VCaP (cell line): Measurements from ENCODE around the gene GTSE1.
"Not testable (repeated sequence)": the region's sequence is repeated elsewhere in the genome, so short reads cannot be mapped to it uniquely, and the experiment has no call there.

Experiments
- H3K27ac ChIP-seq: fragments of 450-650 bp; 2 replicates; pipeline ENCODE4 v1.5.1; 2017
- CTCF ChIP-seq: fragments of 450-650 bp; conservative IDR thresholded peaks from 2 replicates; pipeline ENCODE4 v1.5.1; 2017; ENCODE audit warnings: mild to moderate bottlenecking, moderate library complexity

The GTSE1 gene

DNA sequence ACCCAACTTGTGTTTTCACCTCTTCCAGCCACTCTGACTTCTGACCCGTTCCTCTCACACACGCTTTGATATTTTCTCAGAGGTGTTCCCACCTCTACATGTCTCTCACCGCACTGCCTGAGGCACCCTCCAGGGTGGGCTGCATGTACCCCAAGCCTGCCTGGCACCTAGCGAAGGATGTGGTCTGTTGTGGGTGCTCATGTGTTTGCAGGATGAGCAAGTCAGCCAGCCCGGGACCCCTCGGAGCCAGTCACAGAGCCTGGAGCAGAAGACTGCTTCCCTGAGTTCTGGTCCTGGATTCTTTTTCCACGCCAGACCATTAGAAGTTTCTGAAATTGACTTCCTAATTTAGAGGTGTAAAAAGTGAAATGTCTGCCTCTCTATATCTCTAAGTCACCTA, 3.8 kb downstream of the GTSE1 start:
- no peak overlapping the region for H3K27ac ChIP-seq
- TF ChIP-seq CTCF, result no peak

DNA sequence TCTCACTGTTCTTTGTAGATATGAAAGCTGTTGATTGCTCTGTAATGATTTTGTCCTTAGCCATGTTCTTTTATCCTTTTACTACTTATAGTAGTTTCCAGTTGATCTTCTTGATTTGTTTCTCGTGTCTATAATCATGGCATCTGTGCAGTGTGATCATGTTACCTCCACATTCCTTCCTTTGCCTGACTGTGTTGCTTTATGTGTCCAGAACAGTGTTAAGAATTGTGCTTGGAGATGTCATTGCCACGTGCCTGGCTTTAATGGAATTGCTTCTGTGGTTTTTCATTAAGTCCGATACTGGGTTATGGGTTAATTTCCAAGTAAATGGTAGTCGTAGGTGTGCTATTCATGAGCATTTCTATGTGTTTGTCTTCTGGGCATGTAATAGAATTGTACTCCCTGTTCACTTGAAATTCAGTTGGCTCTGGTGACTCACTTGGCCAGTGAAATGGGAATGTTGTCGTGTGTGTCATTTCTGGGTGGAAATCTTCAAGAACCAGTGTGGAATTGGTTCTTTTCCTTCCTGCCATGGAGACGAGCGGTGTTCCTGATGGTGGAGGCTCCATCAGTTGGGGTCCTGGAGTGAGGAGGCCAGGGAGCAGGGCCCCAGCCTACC, 6.8 kb downstream of the GTSE1 start:
- no peak for TF ChIP-seq CTCF
- no peak overlapping the region for H3K27ac ChIP-seq

DNA sequence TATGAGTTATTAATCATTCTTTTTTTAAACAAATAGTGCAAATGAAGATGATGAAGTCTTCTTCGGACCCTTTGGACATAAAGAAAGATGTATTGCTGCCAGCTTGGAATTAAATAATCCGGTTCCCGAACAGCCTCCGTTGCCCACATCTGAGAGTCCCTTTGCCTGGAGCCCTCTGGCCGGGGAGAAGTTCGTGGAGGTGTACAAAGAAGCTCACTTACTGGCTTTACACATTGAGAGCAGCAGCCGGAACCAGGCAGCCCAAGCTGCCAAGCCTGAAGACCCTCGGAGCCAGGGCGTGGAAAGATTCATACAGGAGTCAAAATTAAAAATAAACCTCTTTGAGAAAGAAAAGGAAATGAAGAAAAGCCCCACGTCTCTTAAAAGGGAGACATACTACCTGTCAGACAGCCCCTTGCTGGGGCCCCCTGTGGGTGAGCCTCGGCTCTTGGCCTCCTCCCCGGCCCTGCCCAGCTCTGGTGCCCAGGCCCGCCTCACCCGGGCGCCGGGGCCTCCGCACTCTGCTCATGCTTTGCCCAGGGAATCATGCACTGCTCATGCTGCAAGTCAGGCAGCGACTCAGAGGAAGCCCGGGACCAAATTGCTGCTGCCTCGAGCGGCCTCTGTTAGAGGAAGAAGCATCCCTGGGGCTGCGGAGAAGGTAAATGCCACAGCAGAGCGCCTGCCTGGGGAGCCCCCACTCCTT, 11.8 kb downstream of the GTSE1 start:
- no peak overlapping the region for H3K27ac ChIP-seq
- no peak for TF ChIP-seq CTCF

- no peak overlapping the region for H3K27ac ChIP-seq
- TF ChIP-seq CTCF, result no peak
Observed at GRCh38 chr22:46309526-46310085, 12.9 kb downstream of the GTSE1 start.

GRCh38 chr22:46312056-46312455, 15.4 kb downstream of the GTSE1 start:
- no peak overlapping the region for H3K27ac ChIP-seq

DNA sequence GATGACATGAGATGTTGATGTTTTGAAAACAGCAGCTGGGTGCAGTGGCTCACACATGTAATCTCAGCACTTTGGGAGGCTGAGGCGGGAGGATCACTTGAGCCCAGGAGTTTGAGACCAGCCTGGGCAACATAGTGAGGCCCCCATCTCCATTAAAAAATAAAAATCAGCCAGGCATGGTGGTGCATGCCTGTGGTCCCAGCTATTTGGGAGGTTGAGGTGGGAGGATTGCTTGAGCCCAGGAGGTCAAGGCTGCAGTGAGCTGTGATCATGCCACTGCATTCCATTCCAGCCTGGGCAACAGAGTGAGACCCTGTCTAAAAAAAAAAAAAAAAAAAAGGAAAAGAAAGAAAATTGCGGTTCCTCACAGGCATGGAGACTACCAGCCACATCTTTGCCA, 16.2 kb downstream of the GTSE1 start:
- not testable (repeated sequence) for H3K27ac ChIP-seq

More at GRCh38 chr22:46312056-46312455, 15.4 kb downstream of the GTSE1 start:
- no peak for TF ChIP-seq CTCF

GRCh38 chr22:46315976-46316375, 19.3 kb downstream of the GTSE1 start:
- no peak for TF ChIP-seq CTCF
- no peak overlapping the region for H3K27ac ChIP-seq

DNA sequence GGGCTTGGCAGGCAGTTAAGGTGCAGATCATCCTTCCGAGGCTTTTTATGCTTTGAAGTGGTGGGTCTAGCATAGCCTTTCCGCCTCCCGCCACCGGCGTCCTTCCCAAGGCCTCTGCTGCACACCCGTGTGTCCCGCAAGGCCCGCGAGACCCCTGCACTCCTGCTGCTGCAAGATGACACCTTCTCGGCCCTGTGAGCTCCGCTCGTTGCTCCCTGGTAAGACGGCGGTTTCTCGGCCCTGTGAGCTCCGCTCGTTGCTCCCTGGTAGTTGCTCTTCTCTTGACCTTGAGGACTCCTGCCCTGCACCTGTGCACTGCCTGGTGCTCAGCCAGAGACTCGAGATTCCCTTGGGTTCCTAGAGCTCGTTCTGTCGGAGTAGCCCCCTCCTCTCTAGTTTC, 21.0 kb downstream of the GTSE1 start:
- no peak overlapping the region for H3K27ac ChIP-seq
- TF ChIP-seq CTCF, result no peak
